Activated B cell treated with CpG ODN at 0.5 μM for 24 hours (primary cell): ENCODE results near the gene ARHGAP42. TPM values are rescaled to one million over a fixed set of nuclear protein-coding genes. Genes with fewer than 3 reads are reported as not detected.

Experiments
- ATAC-seq: fragments of 200-7000 bp; cut with Tn5 transposase; one replicate; pipeline ENCODE4 v1.10.0; 2021; ENCODE audit warnings: low read depth, mild to moderate bottlenecking, moderate library complexity
- CTCF ChIA-PET: fragments of 350-600 bp; sonication (Branson Sonifier 250); formaldehyde crosslinking; loops from one replicate; lab custom pipeline; 2021; ENCODE audit warnings: antibody characterized with exemption; lab: Charles Lee
- POLR2A ChIA-PET: fragments of 350-600 bp; sonication (Branson Sonifier 250); formaldehyde crosslinking; loops from one replicate; lab custom pipeline; 2021; ENCODE audit warnings: antibody characterized with exemption; lab: Charles Lee
- DNase-seq: peaks from one replicate; pipeline ENCODE4 v3.0.0; 2022
- H3K27ac Mint-ChIP-seq: one replicate; pipeline ENCODE4 v1.8.0; 2020; ENCODE audit warnings: mixed read lengths
- H3K27me3 Mint-ChIP-seq: one replicate; pipeline ENCODE4 v1.8.0; 2021; ENCODE audit warnings: mixed read lengths
- H3K36me3 Mint-ChIP-seq: one replicate; pipeline ENCODE4 v1.8.0; 2021; ENCODE audit warnings: low read depth, mixed read lengths
- H3K4me1 Mint-ChIP-seq: one replicate; pipeline ENCODE4 v1.8.0; 2021; ENCODE audit warnings: mixed read lengths
- H3K4me3 Mint-ChIP-seq: one replicate; pipeline ENCODE4 v1.8.0; 2020; ENCODE audit warnings: mild to moderate bottlenecking, mixed read lengths
- H3K9me3 Mint-ChIP-seq: one replicate; pipeline ENCODE4 v1.8.0; 2020; ENCODE audit warnings: mixed read lengths
- intact Hi-C: fragments of 100-400 bp; cut with micrococcal nuclease; formaldehyde crosslinking; loops from one replicate; pipeline ENCODE4 v1.15.1; 2024
- total RNA-seq: library from RNA; stranded (reverse); gene quantifications from 2 replicates; pipeline ENCODE4 v1.2.3, GENCODE V29; 2022
- TF ChIP-seq, protein P1 (sequence below): fragments of 200-600 bp; IDR thresholded peaks from one replicate; pipeline ENCODE4 v1.8.0; 2022; ENCODE audit warnings: antibody characterized with exemption, mild to moderate bottlenecking

Gene ARHGAP42
- total RNA-seq, 1 donor from 2014 or later, result 4.9 TPM

DNA sequence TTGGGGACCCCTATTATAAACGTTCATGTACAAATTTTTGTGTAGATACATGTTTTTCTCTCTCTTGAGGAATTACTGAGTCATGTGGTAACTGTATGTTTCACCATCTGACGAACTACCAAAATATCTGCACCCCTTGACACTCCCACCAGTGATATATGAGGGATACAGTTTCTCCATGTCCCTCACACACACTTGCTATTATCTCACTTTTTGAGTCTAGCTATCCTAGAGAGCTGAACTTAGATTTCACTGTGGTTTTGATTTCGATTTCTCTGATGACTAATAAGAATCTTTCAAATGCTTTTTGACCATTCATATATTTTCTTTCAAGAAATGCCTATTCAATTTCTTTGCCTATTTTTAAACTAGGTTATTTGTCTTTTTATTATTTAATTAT, 242.3 kb downstream of the ARHGAP42 start:
- ChIA-PET POLR2A (no interaction called here), CTCF (interaction anchor here (0.9 to 1.9 kb wide), 5 partner anchors 11 to 352 kb away, joined by 3 to 8 read pairs (median 3); no protein-coding TSS in a partner anchor)
- no peaks in the 10 kb centered on the region for H3K9me3 Mint-ChIP-seq
- peaks cover 10% of the 10 kb centered on the region for H3K4me1 Mint-ChIP-seq
- DNase-seq (no peak), ATAC-seq (no peak)
- H3K27me3 Mint-ChIP-seq, result no peaks in the 10 kb centered on the region
- H3K36me3 Mint-ChIP-seq, result no peaks in the 10 kb centered on the region
- TF ChIP-seq, protein P1, sequence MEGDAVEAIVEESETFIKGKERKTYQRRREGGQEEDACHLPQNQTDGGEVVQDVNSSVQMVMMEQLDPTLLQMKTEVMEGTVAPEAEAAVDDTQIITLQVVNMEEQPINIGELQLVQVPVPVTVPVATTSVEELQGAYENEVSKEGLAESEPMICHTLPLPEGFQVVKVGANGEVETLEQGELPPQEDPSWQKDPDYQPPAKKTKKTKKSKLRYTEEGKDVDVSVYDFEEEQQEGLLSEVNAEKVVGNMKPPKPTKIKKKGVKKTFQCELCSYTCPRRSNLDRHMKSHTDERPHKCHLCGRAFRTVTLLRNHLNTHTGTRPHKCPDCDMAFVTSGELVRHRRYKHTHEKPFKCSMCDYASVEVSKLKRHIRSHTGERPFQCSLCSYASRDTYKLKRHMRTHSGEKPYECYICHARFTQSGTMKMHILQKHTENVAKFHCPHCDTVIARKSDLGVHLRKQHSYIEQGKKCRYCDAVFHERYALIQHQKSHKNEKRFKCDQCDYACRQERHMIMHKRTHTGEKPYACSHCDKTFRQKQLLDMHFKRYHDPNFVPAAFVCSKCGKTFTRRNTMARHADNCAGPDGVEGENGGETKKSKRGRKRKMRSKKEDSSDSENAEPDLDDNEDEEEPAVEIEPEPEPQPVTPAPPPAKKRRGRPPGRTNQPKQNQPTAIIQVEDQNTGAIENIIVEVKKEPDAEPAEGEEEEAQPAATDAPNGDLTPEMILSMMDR, result no peak
- H3K27ac Mint-ChIP-seq, result no peak overlapping the region
- H3K4me3 Mint-ChIP-seq, result no peak overlapping the region
- intact Hi-C loops, result no loop called here

DNA sequence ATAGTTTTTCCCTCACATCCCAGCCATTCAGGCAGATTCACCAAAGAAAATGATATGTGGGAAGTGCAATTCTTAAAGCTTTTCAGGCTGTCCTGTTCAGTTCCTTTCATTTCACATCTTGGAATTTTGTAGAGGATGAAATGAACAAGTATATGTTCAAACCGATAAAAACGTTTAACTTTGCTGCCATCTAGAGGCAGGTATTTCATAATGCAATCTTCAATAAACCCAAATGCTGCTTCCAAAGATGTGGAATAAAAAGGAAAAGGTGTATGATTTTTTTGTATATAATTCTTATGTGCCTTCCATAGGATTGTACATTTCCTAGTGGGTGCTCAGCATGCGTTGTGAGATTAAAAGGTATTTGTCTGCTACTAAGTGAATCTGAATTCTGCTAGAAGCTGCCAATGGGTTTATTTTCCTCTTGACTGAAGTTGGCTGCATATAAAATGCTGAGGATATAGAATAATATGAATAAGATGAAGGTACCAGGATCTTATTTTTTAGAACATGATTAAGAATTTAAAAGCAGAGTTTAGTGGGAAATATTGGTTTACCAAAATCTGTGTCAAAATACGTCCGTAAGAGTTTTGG, 243.2 kb downstream of the ARHGAP42 start:
- no peaks in the 10 kb centered on the region for H3K9me3 Mint-ChIP-seq
- H3K27me3 Mint-ChIP-seq, result no peaks in the 10 kb centered on the region
- H3K4me1 Mint-ChIP-seq, result peaks cover 10% of the 10 kb centered on the region
- ATAC-seq, result no peak
- H3K4me3 Mint-ChIP-seq, result no peak overlapping the region
- no peak overlapping the region for H3K27ac Mint-ChIP-seq
- H3K36me3 Mint-ChIP-seq, result no peaks in the 10 kb centered on the region
- DNase-seq, result no peak
- TF ChIP-seq, protein P1, result no peak
- ChIA-PET POLR2A (no interaction called here), CTCF (interaction anchor here (0.7 to 1.9 kb wide), 6 partner anchors 9 to 638 kb away, joined by 3 to 8 read pairs (median 3); no protein-coding TSS in a partner anchor)
- intact Hi-C loops, result loop anchor here (1.0 to 5.0 kb wide), 4 partner anchors 75 to 1913 kb away; no protein-coding TSS in a partner anchor

DNA sequence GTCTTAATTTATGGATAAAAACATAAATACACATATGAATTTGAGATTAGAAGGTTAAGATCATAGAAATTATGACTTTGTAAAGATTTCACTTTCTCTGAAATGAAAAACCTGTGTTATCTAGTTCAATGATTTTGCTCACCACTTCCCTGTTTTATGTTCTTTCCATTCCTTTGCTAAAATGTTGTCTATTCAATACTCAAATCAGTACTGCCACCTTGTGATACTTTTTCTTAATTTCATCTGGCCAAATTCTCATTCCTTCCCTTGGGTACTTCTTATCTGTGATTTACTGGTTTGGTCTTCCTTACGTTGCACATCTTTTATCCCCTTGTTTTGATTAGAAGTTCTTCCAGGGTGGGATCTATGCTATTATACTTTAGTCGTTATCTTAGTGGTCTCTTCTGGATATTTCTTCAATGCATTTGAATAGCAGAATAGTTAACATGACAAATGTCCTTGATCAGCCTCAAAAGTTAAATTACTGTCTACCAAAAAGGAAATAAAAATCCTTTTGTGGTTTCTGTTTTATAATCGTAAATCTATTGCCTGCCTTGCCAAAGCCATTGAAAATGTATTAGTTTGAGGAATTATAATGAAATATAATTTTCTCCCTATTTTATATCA, 245.5 kb downstream of the ARHGAP42 start:
- CTCF ChIA-PET, result interaction anchor here (0.6 to 1.0 kb wide), 3 partner anchors 37 to 356 kb away, joined by 3 to 4 read pairs (median 4); no protein-coding TSS in a partner anchor
- no peak overlapping the region for H3K27ac Mint-ChIP-seq
- no peaks in the 10 kb centered on the region for H3K27me3 Mint-ChIP-seq
- H3K9me3 Mint-ChIP-seq, result no peaks in the 10 kb centered on the region
- TF ChIP-seq, protein P1, result no peak
- H3K4me3 Mint-ChIP-seq, result no peak overlapping the region
- DNase-seq (no peak), ATAC-seq (peak; percentile 18)
- peaks cover 10% of the 10 kb centered on the region for H3K4me1 Mint-ChIP-seq
- intact Hi-C loops, result loop anchor here (5.0 kb wide), 1 partner anchor 1915 kb away; no protein-coding TSS in a partner anchor
- H3K36me3 Mint-ChIP-seq, result peaks cover 8% of the 10 kb centered on the region
- POLR2A ChIA-PET, result no interaction called here

DNA sequence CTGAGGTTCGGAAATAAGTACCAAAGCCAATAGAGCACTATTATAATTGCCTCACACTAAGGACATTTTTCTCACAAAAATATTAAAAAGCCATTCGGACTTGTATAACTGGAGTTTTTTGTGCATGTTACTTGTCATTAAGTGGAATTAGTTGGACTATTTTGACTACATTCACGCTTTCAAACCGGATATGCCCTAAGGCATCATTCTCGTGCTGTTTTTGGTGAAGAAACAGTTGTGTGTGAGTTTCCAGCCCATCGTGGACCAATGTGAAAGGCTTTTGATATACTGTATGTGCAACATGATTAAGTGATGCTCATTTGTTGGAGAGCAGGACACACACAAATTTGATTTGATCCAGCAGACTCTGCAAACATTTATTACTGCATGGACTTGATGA, 249.7 kb downstream of the ARHGAP42 start:
- CTCF ChIA-PET, result interaction anchor here (1.9 kb wide), 1 partner anchor 360 kb away, joined by 5 read pairs; no protein-coding TSS in a partner anchor
- Mint-ChIP-seq H3K4me1 (peaks cover 7% of the 10 kb centered on the region), H3K27me3 (no peaks in the 10 kb centered on the region)

More for the DNA sequence above, 249.7 kb downstream of the ARHGAP42 start:
- intact Hi-C loops, result no loop called here
- ATAC-seq (no peak), DNase-seq (no peak)
- POLR2A ChIA-PET, result no interaction called here
- Mint-ChIP-seq H3K4me3 (no peak overlapping the region), H3K9me3 (no peaks in the 10 kb centered on the region), H3K27ac (no peak overlapping the region), H3K36me3 (peaks cover 13% of the 10 kb centered on the region)
- TF ChIP-seq, protein P1, result no peak
